NAMALWA (cell line): ENCODE results near the gene GNAL.
"Not testable (repeated sequence)": the region's sequence is repeated elsewhere in the genome, so short reads cannot be mapped to it uniquely, and the experiment has no call there.

Source experiments
- DNase-seq: peaks from one replicate; pipeline ENCODE4 v3.0.0-alpha.2; 2015; ENCODE audit warnings: low spot score

The GNAL gene

GRCh38 chr18:11688972-11689668 is at the start of gene GNAL:
Gene GNAL (plus strand): TSS chr18:11689264. CDS start chr18:11689564, 300 bp downstream.
- peak; percentile 74 for DNase-seq

- DNase-seq: not testable (repeated sequence)
Observed at GRCh38 chr18:11647310-11647709, 41.8 kb upstream of the GNAL start.

DNA sequence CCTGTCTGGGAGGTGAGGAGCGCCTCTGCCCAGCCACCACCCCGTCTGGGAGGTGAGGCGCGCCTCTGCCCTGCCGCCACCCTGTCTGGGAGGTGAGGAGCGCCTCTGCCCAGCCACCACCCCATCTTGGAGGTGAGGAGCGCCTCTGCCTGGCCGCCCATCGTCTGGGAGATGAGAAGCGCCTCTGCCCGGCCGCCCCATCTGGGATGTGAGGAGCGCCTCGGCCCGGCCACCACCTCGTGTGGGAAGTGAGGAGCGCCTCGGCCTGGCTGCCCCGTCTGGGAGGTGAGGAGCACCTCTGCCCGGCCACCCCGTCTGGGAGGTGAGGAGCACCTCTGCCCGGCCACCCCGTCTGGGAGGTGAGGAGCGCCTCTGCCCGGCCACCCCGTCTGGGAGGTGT is 41.3 kb upstream of the GNAL start:
- not testable (repeated sequence) for DNase-seq

GRCh38 chr18:11649839-11650238 is 39.2 kb upstream of the GNAL start:
- DNase-seq: no peak

GRCh38 chr18:11651899-11652298 is 37.2 kb upstream of the GNAL start:
- DNase-seq: no peak

- DNase-seq: no peak
Observed at GRCh38 chr18:11653521-11653920, 35.5 kb upstream of the GNAL start.

DNA sequence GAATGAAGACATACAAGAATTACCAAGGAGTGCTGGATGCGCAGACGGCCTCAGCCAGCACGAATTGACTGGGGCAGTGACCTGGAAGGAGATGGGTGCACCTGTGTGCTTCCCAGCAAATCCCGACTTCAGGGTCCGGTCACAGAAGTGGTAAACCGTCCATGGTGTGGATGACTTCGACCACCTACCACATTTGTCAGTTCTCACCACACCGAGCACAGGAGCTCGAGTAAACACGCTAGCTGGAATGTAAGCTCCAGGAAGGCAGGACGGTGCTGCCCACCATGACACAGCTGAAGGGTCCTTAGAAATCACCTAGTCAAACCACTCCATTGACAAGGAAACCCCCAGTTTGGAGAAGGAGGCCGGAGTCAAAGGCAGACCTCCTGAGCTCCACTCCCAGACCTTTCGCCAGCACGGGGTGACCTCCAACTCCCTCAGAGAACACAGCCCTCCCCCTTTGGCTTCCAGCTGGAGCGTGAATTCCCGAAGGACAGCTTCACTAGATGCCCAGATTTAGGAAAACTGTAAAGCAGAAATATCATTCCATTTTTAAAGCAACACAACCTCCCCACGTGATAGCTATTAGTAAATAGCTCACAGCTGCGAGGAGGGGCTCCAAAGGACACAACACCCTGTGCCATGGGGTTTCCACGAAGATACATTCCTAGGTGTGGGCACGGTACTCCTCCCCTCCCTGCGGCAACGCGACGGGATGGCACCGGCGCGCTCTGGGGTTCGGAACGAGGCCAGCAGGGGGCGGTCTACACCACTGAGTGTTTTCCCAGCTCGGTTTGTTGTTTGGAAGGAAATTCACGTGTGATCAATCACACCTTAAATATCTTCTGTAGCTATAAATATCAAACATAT is 34.1 kb upstream of the GNAL start:
- peak; percentile 52 for DNase-seq

- no peak for DNase-seq
Observed at GRCh38 chr18:11655606-11655932, 33.5 kb upstream of the GNAL start.

DNA sequence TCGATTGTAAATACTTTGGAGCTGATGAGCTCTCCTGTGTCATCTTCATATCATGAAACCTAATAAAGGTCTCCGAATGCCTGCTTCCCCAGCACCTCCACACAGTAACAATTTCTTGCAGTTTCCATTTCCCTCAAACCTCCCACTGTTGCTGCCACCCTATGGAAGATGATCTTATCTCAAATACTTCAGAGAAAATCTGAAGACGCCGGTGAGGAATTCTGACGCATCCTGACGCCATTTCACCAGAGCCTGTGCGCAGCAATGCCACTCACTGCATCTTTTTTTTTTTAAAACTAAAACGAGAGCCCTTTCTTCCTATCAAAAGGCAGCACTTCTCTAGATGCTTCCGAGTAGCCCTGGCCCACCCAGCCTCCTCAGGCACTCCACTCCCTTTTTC is 31.9 kb upstream of the GNAL start:
- no peak for DNase-seq

DNA sequence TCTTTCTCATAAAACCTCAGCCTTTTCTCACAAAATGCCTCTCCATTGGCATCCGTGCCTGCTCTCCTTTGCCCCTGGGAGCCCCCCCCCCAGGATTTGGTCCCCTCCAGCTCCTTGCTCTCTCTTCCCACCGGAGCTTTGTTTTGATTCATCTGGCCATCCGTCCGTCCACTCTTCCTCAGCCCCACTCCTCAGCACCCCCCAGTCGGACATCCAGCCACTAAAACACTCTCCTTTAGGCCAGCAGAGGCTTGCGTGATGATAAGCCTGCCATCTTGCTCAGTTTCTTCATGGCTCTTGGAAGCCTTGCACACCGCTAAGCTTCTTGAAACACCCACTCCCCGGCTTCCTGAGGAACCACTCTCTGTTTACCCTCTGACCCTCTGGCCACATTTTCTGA is 31.5 kb upstream of the GNAL start:
- no peak for DNase-seq

GRCh38 chr18:11658019-11658418 is 31.0 kb upstream of the GNAL start:
- DNase-seq: no peak

- no peak for DNase-seq
Observed at GRCh38 chr18:11658989-11659388, 30.1 kb upstream of the GNAL start.

- DNase-seq: no peak
Observed at GRCh38 chr18:11660691-11661090, 28.4 kb upstream of the GNAL start.

DNA sequence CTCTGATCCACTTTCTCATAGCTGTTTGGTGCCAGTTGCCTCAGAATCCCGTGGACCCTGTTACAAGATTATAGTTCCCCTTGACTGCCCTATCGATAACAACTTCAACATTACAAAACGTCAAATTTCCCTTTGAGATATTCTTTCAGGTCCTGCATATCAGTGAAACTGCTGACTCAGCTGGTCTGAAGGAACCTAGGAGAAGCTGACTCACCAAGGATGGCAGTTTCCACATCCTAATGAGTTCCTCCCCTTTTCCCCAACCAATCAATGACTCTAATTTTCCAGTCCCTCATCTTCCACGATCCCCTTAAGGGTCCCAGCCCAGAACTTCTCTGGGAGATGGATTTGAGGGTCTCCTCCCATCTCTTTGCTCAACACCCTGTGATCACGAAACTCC is 27.6 kb upstream of the GNAL start:
- DNase-seq: no peak

DNA sequence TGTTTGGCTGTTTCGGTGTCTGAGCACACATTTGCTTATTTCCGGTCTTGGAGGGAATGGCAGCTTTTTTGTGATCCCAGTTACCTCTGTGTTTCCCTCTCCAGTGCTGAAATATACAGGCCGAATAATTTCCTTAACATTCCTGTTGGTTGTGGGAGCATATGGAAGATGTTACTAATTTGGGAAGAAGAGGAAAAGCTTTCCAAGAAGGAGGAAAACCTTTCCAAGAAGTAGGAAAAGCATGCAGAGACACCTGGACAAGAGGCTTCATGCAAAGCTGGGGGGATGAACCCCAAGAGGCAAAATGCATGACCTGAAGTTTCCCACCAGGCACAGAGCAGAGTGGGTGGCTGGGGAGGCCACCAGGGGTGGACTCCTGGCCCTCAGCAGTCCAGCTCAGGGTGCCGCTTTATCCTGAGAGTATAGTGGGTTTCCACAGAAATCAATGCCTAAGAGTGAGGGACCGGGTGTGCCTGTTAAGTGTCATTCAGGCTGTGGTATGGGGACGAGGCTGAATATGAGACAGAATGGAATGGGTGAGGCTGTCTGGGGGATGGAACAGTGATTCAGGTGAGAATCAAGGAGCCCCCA is 25.5 kb upstream of the GNAL start:
- DNase-seq: no peak

GRCh38 chr18:11664286-11664685 is 24.8 kb upstream of the GNAL start:
- DNase-seq: no peak

DNA sequence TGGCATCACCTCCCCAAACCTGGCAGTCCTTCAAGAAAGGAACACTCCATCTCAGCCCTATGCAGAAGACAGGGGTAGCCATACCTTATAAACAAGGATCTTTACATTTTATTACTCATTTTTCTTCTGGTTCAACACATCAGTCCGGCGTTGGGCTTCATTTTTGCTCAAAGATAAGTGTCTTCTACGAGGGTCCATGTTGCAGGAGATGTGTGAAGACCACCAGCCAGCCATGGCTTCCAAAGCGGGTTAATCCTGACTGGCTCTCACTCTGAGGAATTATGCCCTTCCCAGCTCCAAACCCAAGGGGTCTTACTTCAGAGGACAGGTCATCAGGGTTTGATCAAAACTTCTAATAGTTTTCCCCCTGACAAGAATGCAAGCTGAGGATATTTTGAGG is 23.9 kb upstream of the GNAL start:
- DNase-seq: no peak

DNA sequence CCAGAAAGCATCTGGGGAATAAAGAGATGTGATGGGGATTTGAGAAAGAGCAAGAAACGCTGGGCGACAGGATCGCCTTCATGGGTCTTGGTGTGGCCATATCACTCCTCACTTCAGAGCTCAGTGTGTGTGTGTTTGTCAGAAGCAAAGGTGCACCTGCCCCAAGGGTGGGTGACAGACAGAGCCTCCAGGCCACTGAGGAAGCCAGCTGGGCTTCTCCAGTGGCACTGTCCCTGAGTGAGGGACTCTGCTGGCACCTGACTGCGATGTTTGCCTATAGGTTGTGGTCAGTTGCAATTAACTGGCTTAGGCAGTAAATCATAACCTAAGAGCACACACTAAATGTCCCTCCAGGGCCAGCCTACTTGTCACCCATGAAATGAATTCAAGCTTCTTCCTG is 23.5 kb upstream of the GNAL start:
- no peak for DNase-seq

GRCh38 chr18:11666176-11666575 is 22.9 kb upstream of the GNAL start:
- no peak for DNase-seq

DNA sequence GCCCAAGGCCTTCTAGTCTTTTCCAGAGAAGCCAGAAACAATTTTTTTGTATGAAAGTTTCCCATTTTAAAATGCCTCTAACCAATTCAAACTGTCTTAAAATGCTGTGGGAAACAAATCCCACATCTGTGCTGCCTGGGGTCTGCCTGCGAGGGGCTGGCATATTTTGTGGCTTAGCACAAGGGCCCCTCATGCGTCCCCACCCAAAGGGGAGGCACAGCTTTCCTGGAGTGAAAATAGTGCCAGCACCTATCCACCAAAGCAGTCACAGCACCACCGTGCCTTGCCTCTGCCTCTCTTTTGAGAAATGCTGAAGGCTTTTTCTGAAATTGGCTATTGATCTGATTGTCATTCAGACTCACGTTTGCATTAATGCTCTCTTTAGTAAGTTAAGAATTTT is 22.2 kb upstream of the GNAL start:
- DNase-seq: no peak

GRCh38 chr18:11667578-11667977 is 21.5 kb upstream of the GNAL start:
- DNase-seq: no peak

- no peak for DNase-seq
Observed at GRCh38 chr18:11668441-11669169, 20.5 kb upstream of the GNAL start.
